Measurements from ENCODE around the gene SLX4IP. TPM values are rescaled to one million over a fixed set of nuclear protein-coding genes. Genes with fewer than 3 reads are reported as not detected.

Gene SLX4IP
- total and polyA plus RNA-seq, 2 of the 13 experiments (the other 11 are each of a cell fraction or from before 2014, with no cell fraction given) = 3.6 to 7.3 TPM

- TF ChIP-seq IKZF4 (CRISPR knock-in tag; IDR thresholded peaks at IDR 0.05; ENCODE audit: borderline replicate concordance, low read depth, not compliant biosample characterization) (no peak), HNF4A (CRISPR knock-in tag; IDR thresholded peaks at IDR 0.05) (no peak), ZNF572 (CRISPR knock-in tag; IDR thresholded peaks at IDR 0.05) (no peak), FOXM1 (CRISPR knock-in tag; IDR thresholded peaks at IDR 0.05) (no peak), REL (CRISPR knock-in tag; conservative IDR thresholded peaks at IDR 0.05) (no peak), E2F5 (CRISPR knock-in tag; conservative IDR thresholded peaks at IDR 0.05) (no peak), MYC (CRISPR knock-in tag; IDR thresholded peaks at IDR 0.05; ENCODE audit: borderline replicate concordance) (no peak), ZNF501 (CRISPR knock-in tag; IDR thresholded peaks at IDR 0.05) (peak; percentile 81), TERF1 (CRISPR knock-in tag; IDR thresholded peaks at IDR 0.05) (no peak), AFF4 (CRISPR knock-in tag; IDR thresholded peaks at IDR 0.05) (no peak), ZNF337 (CRISPR knock-in tag; IDR thresholded peaks at IDR 0.05; ENCODE audit: borderline replicate concordance, low read depth) (no peak), ZNF816 (CRISPR knock-in tag; IDR thresholded peaks at IDR 0.05; ENCODE audit: borderline replicate concordance) (no peak), RFXANK (CRISPR knock-in tag; IDR thresholded peaks at IDR 0.05) (no peak), ZNF724P (CRISPR knock-in tag; IDR thresholded peaks at IDR 0.05; ENCODE audit: borderline replicate concordance) (no peak), PBX3 (CRISPR knock-in tag; IDR thresholded peaks at IDR 0.05; ENCODE audit: borderline replicate concordance) (no peak), ZNF569 (CRISPR knock-in tag; IDR thresholded peaks at IDR 0.05; ENCODE audit: borderline replicate concordance) (no peak), SRF (IDR thresholded peaks at IDR 0.05; ENCODE audit: low read depth, low read length) (no peak), ZBTB3 (CRISPR knock-in tag; IDR thresholded peaks at IDR 0.05; ENCODE audit: borderline replicate concordance, low read depth) (no peak), NONO (IDR thresholded peaks at IDR 0.05) (no peak), NONO (CRISPR knock-in tag; conservative IDR thresholded peaks at IDR 0.05) (no peak)
These were observed 76.6 kb downstream of the SLX4IP start (continued) for GRCh38 chr20:10511509-10512251.
